A549 (cell line): ENCODE data around the gene RGS6.

Source experiments
- CBX2 ChIP-seq: fragments of 200-600 bp; sonication (generic); IDR thresholded peaks from 2 replicates; pipeline ENCODE4 v1.6.1; 2016; ENCODE audit warnings: low read depth, mild to moderate bottlenecking, borderline replicate concordance
- CHD4 ChIP-seq: fragments of 200-600 bp; sonication (generic); IDR thresholded peaks from 2 replicates; pipeline ENCODE4 v1.6.1; 2016; ENCODE audit warnings: antibody characterized with exemption, mild to moderate bottlenecking, borderline replicate concordance
- ESRRA ChIP-seq: fragments of 150-350 bp; IDR thresholded peaks from 2 replicates; pipeline ENCODE4 v1.6.1; 2014; ENCODE audit warnings: mild to moderate bottlenecking, low read length, borderline replicate concordance
- KDM1A ChIP-seq: fragments of 200-600 bp; sonication (generic); IDR thresholded peaks from 2 replicates; pipeline ENCODE4 v1.6.1; 2016; ENCODE audit warnings: low read depth, mild to moderate bottlenecking
- KDM5A ChIP-seq: fragments of 200-600 bp; sonication (generic); IDR thresholded peaks from 2 replicates; pipeline ENCODE4 v1.6.1; 2016; ENCODE audit warnings: antibody characterized with exemption, mild to moderate bottlenecking
- RNF2 ChIP-seq: fragments of 200-600 bp; sonication (generic); IDR thresholded peaks from 2 replicates; pipeline ENCODE4 v1.6.1; 2016; ENCODE audit warnings: low read depth, mild to moderate bottlenecking, antibody characterized with exemption, moderate library complexity, borderline replicate concordance
- TF ChIP-seq, protein P1 (sequence below): fragments of >200 bp; sonication (Bioruptor Twin); formaldehyde crosslinking; IDR thresholded peaks from 3 replicates; pipeline ENCODE4 v1.5.1; 2016
- TF ChIP-seq, protein P2 (sequence below): fragments of 200-600 bp; sonication (generic); IDR thresholded peaks from 2 replicates; pipeline ENCODE4 v1.6.1; 2016; ENCODE audit warnings: antibody characterized with exemption, mild to moderate bottlenecking, moderate library complexity
- TF ChIP-seq, protein P3 (sequence below): fragments of >200 bp; sonication (Bioruptor Twin); formaldehyde crosslinking; IDR thresholded peaks from 3 replicates; pipeline ENCODE4 v1.6.1; 2016

DNA sequence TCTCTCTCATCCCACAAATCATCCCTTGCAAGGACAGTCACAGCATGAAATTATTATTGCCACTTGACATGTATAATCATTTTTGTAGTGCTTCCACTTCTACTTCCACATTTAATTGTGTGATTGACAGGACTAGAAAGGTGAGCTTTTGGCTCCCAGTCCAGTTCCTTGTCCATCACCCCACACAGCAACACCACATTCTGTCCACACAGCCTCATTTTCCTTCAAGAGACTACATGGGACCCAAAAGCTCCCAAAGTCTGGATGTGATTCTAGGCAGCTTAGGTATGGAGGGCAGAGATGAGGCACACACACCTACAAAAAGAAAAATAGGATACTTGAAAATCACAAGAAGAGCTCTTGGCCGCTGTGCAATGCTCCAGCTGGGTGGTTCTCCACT, 595.4 kb downstream of the RGS6 start:
- no peak for TF ChIP-seq ESRRA
- no peak for TF ChIP-seq KDM1A
- TF ChIP-seq, protein P1, sequence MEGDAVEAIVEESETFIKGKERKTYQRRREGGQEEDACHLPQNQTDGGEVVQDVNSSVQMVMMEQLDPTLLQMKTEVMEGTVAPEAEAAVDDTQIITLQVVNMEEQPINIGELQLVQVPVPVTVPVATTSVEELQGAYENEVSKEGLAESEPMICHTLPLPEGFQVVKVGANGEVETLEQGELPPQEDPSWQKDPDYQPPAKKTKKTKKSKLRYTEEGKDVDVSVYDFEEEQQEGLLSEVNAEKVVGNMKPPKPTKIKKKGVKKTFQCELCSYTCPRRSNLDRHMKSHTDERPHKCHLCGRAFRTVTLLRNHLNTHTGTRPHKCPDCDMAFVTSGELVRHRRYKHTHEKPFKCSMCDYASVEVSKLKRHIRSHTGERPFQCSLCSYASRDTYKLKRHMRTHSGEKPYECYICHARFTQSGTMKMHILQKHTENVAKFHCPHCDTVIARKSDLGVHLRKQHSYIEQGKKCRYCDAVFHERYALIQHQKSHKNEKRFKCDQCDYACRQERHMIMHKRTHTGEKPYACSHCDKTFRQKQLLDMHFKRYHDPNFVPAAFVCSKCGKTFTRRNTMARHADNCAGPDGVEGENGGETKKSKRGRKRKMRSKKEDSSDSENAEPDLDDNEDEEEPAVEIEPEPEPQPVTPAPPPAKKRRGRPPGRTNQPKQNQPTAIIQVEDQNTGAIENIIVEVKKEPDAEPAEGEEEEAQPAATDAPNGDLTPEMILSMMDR, result no peak
- TF ChIP-seq KDM5A, result no peak
- TF ChIP-seq RNF2, result no peak
- no peak for TF ChIP-seq CBX2
- TF ChIP-seq, protein P2, sequence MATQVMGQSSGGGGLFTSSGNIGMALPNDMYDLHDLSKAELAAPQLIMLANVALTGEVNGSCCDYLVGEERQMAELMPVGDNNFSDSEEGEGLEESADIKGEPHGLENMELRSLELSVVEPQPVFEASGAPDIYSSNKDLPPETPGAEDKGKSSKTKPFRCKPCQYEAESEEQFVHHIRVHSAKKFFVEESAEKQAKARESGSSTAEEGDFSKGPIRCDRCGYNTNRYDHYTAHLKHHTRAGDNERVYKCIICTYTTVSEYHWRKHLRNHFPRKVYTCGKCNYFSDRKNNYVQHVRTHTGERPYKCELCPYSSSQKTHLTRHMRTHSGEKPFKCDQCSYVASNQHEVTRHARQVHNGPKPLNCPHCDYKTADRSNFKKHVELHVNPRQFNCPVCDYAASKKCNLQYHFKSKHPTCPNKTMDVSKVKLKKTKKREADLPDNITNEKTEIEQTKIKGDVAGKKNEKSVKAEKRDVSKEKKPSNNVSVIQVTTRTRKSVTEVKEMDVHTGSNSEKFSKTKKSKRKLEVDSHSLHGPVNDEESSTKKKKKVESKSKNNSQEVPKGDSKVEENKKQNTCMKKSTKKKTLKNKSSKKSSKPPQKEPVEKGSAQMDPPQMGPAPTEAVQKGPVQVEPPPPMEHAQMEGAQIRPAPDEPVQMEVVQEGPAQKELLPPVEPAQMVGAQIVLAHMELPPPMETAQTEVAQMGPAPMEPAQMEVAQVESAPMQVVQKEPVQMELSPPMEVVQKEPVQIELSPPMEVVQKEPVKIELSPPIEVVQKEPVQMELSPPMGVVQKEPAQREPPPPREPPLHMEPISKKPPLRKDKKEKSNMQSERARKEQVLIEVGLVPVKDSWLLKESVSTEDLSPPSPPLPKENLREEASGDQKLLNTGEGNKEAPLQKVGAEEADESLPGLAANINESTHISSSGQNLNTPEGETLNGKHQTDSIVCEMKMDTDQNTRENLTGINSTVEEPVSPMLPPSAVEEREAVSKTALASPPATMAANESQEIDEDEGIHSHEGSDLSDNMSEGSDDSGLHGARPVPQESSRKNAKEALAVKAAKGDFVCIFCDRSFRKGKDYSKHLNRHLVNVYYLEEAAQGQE, result no peak
- no peak for TF ChIP-seq CHD4
- TF ChIP-seq, protein P3, sequence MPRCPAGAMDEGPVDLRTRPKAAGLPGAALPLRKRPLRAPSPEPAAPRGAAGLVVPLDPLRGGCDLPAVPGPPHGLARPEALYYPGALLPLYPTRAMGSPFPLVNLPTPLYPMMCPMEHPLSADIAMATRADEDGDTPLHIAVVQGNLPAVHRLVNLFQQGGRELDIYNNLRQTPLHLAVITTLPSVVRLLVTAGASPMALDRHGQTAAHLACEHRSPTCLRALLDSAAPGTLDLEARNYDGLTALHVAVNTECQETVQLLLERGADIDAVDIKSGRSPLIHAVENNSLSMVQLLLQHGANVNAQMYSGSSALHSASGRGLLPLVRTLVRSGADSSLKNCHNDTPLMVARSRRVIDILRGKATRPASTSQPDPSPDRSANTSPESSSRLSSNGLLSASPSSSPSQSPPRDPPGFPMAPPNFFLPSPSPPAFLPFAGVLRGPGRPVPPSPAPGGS, result no peak
